Amniotic stem cell (primary cell): ENCODE measurements around the gene PNPT1.
"Not testable (repeated sequence)": the region's sequence is repeated elsewhere in the genome, so short reads cannot be mapped to it uniquely, and the experiment has no call there.

Experiments used
- DNase-seq: peaks from one replicate; lab custom pipeline; 2025; lab: John Stamatoyannopoulos, UW

The PNPT1 gene

GRCh38 chr2:55693181-55694125, at the start of gene PNPT1:
Gene PNPT1, minus strand, starts transcription at chr2:55693844. Its CDS starts 21 bp downstream, at chr2:55693823.
- peak; percentile 88 for DNase-seq

GRCh38 chr2:55742996-55743395, 49.4 kb upstream of the PNPT1 start:
- DNase-seq = no peak

GRCh38 chr2:55736019-55736536, 42.4 kb upstream of the PNPT1 start:
- not testable (repeated sequence) for DNase-seq

- no peak for DNase-seq
These were observed 41.1 kb upstream of the PNPT1 start for GRCh38 chr2:55734726-55735125.

- DNase-seq = no peak
These were observed 39.7 kb upstream of the PNPT1 start for GRCh38 chr2:55733335-55733734.

GRCh38 chr2:55732854-55733253, 39.2 kb upstream of the PNPT1 start:
- no peak for DNase-seq

- DNase-seq = no peak
These were observed 35.6 kb upstream of the PNPT1 start for GRCh38 chr2:55729136-55729685.

- no peak for DNase-seq
These were observed 28.1 kb upstream of the PNPT1 start for GRCh38 chr2:55721596-55722215.

GRCh38 chr2:55720417-55720816, 26.8 kb upstream of the PNPT1 start:
- no peak for DNase-seq

- DNase-seq = no peak
These were observed 26.2 kb upstream of the PNPT1 start for GRCh38 chr2:55719852-55720251.

- peak; percentile 67 for DNase-seq
These were observed 24.7 kb upstream of the PNPT1 start for GRCh38 chr2:55718165-55719008.

- DNase-seq = no peak
These were observed 22.0 kb upstream of the PNPT1 start for GRCh38 chr2:55715626-55716025.

- not testable (repeated sequence) for DNase-seq
These were observed 21.5 kb upstream of the PNPT1 start for GRCh38 chr2:55715178-55715577.

GRCh38 chr2:55712477-55713060, 18.9 kb upstream of the PNPT1 start:
- DNase-seq = no peak

- DNase-seq = no peak
These were observed 16.4 kb upstream of the PNPT1 start for GRCh38 chr2:55710025-55710424.

GRCh38 chr2:55707751-55708150, 14.1 kb upstream of the PNPT1 start:
- DNase-seq = no peak

- not testable (repeated sequence) for DNase-seq
These were observed 12.6 kb upstream of the PNPT1 start for GRCh38 chr2:55706258-55706657.

GRCh38 chr2:55705027-55705653, 11.5 kb upstream of the PNPT1 start:
- no peak for DNase-seq

- DNase-seq = no peak
These were observed 9.7 kb upstream of the PNPT1 start for GRCh38 chr2:55703350-55703749.

- not testable (repeated sequence) for DNase-seq
These were observed 904 bp downstream of the PNPT1 start for GRCh38 chr2:55692740-55693139.

GRCh38 chr2:55672630-55673029, 21.0 kb downstream of the PNPT1 start:
- no peak for DNase-seq
